KMS-11 (cell line): Measurements from ENCODE around the gene FAP.

Experiments
- H2AFZ ChIP-seq: fragments of 200-600 bp; sonication (generic); 2 replicates; pipeline ENCODE4 v1.6.1; 2016; ENCODE audit warnings: antibody characterized with exemption, mixed run types, low read depth
- H3K27ac ChIP-seq: fragments of 200-600 bp; sonication (generic); 2 replicates; pipeline ENCODE4 v1.6.1; 2016; ENCODE audit warnings: mild to moderate bottlenecking, mixed run types
- H3K27me3 ChIP-seq: fragments of 200-600 bp; sonication (generic); 2 replicates; pipeline ENCODE4 v1.6.1; 2017; ENCODE audit warnings: mild to moderate bottlenecking, low read depth, mixed run types, moderate library complexity; ENCODE audit not compliant: insufficient read depth
- H3K36me3 ChIP-seq: fragments of 200-600 bp; sonication (generic); 2 replicates; pipeline ENCODE4 v1.6.1; 2017; ENCODE audit warnings: mild to moderate bottlenecking, mixed run types; ENCODE audit not compliant: insufficient read depth
- H3K4me1 ChIP-seq: fragments of 200-600 bp; sonication (generic); 2 replicates; pipeline ENCODE4 v1.6.1; 2016; ENCODE audit warnings: mild to moderate bottlenecking, low read depth, mixed run types; ENCODE audit not compliant: poor library complexity, severe bottlenecking
- H3K4me2 ChIP-seq: fragments of 200-600 bp; sonication (generic); 2 replicates; pipeline ENCODE4 v1.7.0; 2016; ENCODE audit warnings: mild to moderate bottlenecking, mixed run types
- H3K4me3 ChIP-seq: fragments of 200-600 bp; sonication (generic); IDR thresholded peaks from 2 replicates; pipeline ENCODE4 v1.6.1; 2017; ENCODE audit warnings: low read depth, low read length, mixed read lengths; ENCODE audit not compliant: insufficient read depth
- H3K79me2 ChIP-seq: fragments of 200-600 bp; sonication (generic); 2 replicates; pipeline ENCODE4 v1.6.1; 2016; ENCODE audit warnings: low read depth, mixed run types; ENCODE audit not compliant: insufficient read depth
- H3K9ac ChIP-seq: fragments of 200-600 bp; sonication (generic); 2 replicates; pipeline ENCODE4 v1.6.1; 2016; ENCODE audit warnings: mild to moderate bottlenecking, mixed run types
- H4K20me1 ChIP-seq: fragments of 200-600 bp; sonication (generic); 2 replicates; pipeline ENCODE4 v1.6.1; 2016; ENCODE audit warnings: mild to moderate bottlenecking, mixed run types; ENCODE audit not compliant: insufficient read depth
- CTCF ChIP-seq: fragments of 200-600 bp; sonication (generic); conservative IDR thresholded peaks from 2 replicates; pipeline ENCODE4 v1.6.1; 2017; ENCODE audit warnings: low read depth, mild to moderate bottlenecking, antibody characterized with exemption, low read length, moderate library complexity, mixed read lengths

The FAP gene

GRCh38 chr2:162164802-162165201 lies 78.4 kb downstream of the FAP start:
- no peak overlapping the region for H3K4me2 ChIP-seq

GRCh38 chr2:162159446-162159845 lies 83.8 kb downstream of the FAP start:
- Histone ChIP-seq H3K4me1 (no peaks in the 10 kb centered on the region), H3K27me3 (no peaks in the 10 kb centered on the region), H3K4me3 (no peak overlapping the region), H2AFZ (no peak overlapping the region), H3K79me2 (no peaks in the 10 kb centered on the region), H3K27ac (no peak overlapping the region), H4K20me1 (no peaks in the 10 kb centered on the region), H3K4me2 (no peak overlapping the region), H3K9ac (no peak overlapping the region), H3K36me3 (no peaks in the 10 kb centered on the region)
- no peak for TF ChIP-seq CTCF

More at GRCh38 chr2:162164802-162165201, 78.4 kb downstream of the FAP start:
- H3K27me3 ChIP-seq, result no peaks in the 10 kb centered on the region
- H3K4me1 ChIP-seq, result no peaks in the 10 kb centered on the region
- no peak overlapping the region for H3K9ac ChIP-seq
- TF ChIP-seq CTCF, result no peak
- no peaks in the 10 kb centered on the region for H3K79me2 ChIP-seq
- no peaks in the 10 kb centered on the region for H4K20me1 ChIP-seq
- H3K27ac ChIP-seq, result no peak overlapping the region
- H2AFZ ChIP-seq, result no peak overlapping the region
- no peaks in the 10 kb centered on the region for H3K36me3 ChIP-seq
- no peak overlapping the region for H3K4me3 ChIP-seq

GRCh38 chr2:162156149-162156548 lies 87.1 kb downstream of the FAP start:
- Histone ChIP-seq H3K27me3 (no peaks in the 10 kb centered on the region), H3K79me2 (no peaks in the 10 kb centered on the region), H3K9ac (no peak overlapping the region), H3K4me1 (no peaks in the 10 kb centered on the region), H3K4me3 (no peak overlapping the region), H3K4me2 (no peak overlapping the region), H4K20me1 (no peaks in the 10 kb centered on the region), H3K36me3 (no peaks in the 10 kb centered on the region), H2AFZ (no peak overlapping the region), H3K27ac (no peak overlapping the region)
- TF ChIP-seq CTCF, result no peak

- Histone ChIP-seq H3K36me3 (no peaks in the 10 kb centered on the region), H3K4me3 (no peak overlapping the region), H3K79me2 (no peaks in the 10 kb centered on the region), H3K27ac (no peak overlapping the region), H3K4me2 (no peak overlapping the region), H3K27me3 (no peaks in the 10 kb centered on the region), H4K20me1 (no peaks in the 10 kb centered on the region), H3K9ac (no peak overlapping the region), H3K4me1 (no peaks in the 10 kb centered on the region), H2AFZ (no peak overlapping the region)
- no peak for TF ChIP-seq CTCF
Measured at GRCh38 chr2:162155093-162155492, 88.2 kb downstream of the FAP start.
